ENCODE measurements around the gene PTCD2.

DNA sequence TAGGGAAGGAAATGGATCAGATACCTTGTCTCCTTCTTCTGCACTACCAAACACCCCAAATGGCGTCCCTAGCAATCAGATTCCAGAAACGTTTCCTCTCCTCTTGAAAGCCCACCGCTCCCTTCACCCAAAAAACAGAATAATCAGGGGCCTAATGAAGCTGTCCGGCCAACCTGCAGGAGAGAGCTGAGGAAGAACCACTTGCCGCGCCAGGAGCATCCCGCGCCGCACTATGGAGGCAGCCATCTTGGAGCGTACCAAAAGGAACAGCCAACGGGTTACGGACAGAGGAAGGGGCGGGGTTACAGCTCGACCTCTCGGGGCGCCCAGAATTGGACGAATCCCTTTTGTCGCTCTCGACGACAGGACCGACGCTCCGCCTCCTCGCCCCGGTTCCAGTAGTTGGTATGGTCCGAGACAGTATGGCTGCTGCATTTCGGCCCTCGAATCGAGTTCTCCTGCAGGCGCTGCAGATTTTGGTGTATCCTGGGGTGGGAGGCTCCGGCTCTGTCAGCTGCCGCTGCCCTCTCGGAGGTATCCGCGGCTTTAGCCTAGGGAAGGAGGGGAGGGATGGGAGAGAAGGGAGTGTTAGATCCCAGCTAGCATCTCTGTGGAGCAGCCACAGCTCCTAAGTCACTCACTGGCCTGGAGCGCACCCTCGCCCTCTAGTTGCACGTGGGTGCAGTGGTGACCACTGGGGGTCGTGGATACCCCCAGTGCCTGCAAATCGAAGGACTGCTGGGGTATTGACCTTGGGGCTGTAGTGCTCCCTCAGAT is at the start of gene PTCD2, which contains the start of gene MRPS27:
- TF ChIP-seq, protein P1, sequence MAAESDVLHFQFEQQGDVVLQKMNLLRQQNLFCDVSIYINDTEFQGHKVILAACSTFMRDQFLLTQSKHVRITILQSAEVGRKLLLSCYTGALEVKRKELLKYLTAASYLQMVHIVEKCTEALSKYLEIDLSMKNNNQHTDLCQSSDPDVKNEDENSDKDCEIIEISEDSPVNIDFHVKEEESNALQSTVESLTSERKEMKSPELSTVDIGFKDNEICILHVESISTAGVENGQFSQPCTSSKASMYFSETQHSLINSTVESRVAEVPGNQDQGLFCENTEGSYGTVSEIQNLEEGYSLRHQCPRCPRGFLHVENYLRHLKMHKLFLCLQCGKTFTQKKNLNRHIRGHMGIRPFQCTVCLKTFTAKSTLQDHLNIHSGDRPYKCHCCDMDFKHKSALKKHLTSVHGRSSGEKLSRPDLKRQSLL (tag by site-specific recombination; IDR thresholded peaks at IDR 0.05) = no peak
- TF ChIP-seq TCF7L2 (IDR thresholded peaks at IDR 0.05; ENCODE audit: borderline replicate concordance, low read depth, low read length) = no peak
- TF ChIP-seq, protein P2, sequence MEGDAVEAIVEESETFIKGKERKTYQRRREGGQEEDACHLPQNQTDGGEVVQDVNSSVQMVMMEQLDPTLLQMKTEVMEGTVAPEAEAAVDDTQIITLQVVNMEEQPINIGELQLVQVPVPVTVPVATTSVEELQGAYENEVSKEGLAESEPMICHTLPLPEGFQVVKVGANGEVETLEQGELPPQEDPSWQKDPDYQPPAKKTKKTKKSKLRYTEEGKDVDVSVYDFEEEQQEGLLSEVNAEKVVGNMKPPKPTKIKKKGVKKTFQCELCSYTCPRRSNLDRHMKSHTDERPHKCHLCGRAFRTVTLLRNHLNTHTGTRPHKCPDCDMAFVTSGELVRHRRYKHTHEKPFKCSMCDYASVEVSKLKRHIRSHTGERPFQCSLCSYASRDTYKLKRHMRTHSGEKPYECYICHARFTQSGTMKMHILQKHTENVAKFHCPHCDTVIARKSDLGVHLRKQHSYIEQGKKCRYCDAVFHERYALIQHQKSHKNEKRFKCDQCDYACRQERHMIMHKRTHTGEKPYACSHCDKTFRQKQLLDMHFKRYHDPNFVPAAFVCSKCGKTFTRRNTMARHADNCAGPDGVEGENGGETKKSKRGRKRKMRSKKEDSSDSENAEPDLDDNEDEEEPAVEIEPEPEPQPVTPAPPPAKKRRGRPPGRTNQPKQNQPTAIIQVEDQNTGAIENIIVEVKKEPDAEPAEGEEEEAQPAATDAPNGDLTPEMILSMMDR (tag by site-specific recombination; IDR thresholded peaks at IDR 0.05) = peak; percentile 89
- peak; percentile 95 for TF ChIP-seq YY1 (tag by site-specific recombination; IDR thresholded peaks at IDR 0.05)
- no peak for TF ChIP-seq ZNF423 (tag by site-specific recombination; IDR thresholded peaks at IDR 0.05)

All from HEK293 (cell line).